VCaP (cell line): Measurements from ENCODE around the gene ROR1.

Source experiments
- H3K27ac ChIP-seq: fragments of 450-650 bp; 2 replicates; pipeline ENCODE4 v1.5.1; 2017
- TF ChIP-seq, protein P1 (sequence below): fragments of 450-650 bp; conservative IDR thresholded peaks from 2 replicates; pipeline ENCODE4 v1.5.1; 2017; ENCODE audit warnings: mild to moderate bottlenecking, moderate library complexity

Gene ROR1

GRCh38 chr1:63866084-63866483 lies 92.3 kb downstream of the ROR1 start:
- TF ChIP-seq, protein P1, sequence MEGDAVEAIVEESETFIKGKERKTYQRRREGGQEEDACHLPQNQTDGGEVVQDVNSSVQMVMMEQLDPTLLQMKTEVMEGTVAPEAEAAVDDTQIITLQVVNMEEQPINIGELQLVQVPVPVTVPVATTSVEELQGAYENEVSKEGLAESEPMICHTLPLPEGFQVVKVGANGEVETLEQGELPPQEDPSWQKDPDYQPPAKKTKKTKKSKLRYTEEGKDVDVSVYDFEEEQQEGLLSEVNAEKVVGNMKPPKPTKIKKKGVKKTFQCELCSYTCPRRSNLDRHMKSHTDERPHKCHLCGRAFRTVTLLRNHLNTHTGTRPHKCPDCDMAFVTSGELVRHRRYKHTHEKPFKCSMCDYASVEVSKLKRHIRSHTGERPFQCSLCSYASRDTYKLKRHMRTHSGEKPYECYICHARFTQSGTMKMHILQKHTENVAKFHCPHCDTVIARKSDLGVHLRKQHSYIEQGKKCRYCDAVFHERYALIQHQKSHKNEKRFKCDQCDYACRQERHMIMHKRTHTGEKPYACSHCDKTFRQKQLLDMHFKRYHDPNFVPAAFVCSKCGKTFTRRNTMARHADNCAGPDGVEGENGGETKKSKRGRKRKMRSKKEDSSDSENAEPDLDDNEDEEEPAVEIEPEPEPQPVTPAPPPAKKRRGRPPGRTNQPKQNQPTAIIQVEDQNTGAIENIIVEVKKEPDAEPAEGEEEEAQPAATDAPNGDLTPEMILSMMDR: no peak
- no peak overlapping the region for H3K27ac ChIP-seq

- H3K27ac ChIP-seq: no peak overlapping the region
- TF ChIP-seq, protein P1: no peak
These were observed 93.8 kb downstream of the ROR1 start for GRCh38 chr1:63867429-63868176.

- TF ChIP-seq, protein P1: no peak
- no peak overlapping the region for H3K27ac ChIP-seq
These were observed 94.5 kb downstream of the ROR1 start for GRCh38 chr1:63868268-63868781.

- no peak overlapping the region for H3K27ac ChIP-seq
- TF ChIP-seq, protein P1: no peak
These were observed 96.3 kb downstream of the ROR1 start for GRCh38 chr1:63870152-63870551.

DNA sequence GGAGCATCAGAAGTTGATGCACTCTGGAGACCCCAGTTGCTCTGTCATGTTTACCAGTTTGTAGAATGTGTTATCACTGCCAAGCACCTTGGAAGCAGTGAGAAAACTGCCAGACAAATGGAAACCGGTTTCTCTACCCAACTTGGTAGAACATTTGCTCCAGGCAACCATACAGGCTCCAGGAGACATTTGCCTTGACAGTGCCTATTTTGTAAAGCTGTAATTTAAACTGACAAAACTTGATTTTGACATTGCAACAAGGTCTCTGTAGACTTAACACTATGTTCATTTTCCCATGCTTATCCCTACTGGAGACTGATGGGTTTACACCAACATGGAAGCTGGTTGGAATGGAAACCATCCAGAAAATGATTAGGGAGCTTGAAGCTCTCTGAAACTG lies 97.6 kb downstream of the ROR1 start:
- no peak overlapping the region for H3K27ac ChIP-seq
- TF ChIP-seq, protein P1: no peak

DNA sequence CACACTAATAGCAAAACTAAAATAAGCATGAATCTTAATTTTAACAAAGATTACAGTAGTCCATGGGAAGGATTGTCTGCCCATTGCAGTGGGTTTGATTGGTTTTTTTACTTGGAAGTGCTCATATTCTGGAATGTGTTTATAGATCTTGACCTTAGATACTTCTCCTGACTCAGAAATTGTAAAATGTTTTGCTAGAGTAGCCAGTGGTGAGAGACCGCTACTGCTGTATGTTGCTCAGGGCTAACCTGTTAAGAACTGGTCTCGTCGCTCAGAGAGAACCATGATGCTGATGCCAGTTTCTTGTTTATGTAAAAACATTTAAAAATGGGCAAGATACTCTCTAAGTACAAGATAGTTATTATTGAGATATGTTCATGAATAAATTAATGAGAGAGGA lies 99.9 kb downstream of the ROR1 start:
- TF ChIP-seq, protein P1: no peak
- H3K27ac ChIP-seq: no peak overlapping the region

DNA sequence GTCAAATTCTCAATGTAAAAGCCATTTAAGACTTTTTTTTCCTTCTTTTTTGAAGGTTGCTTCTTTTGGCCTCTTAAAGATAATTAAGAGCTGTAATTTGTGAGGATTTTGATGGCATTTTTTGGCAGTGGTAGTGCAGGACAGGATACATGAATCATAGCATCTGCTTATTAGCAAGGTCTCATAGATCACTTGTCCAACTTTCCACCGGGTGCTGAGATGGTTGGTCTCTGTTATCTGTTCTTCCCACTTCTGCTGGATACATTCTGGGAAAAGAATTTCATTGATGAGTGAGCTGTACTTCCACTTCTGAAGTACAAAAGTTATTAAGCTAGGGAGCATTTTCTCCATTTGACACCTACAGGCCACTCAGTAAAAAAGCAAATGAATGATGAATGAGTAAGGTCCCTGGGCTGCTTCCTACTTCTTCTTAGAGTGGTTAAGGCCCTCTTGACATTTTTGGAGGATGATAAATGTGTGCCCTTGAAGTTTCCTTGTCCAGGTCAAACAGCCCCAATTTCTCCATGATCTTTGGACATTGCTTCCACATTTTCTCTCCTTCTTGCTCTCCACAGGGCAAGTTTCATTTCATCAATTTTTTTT lies 100.6 kb downstream of the ROR1 start:
- TF ChIP-seq, protein P1: no peak
- H3K27ac ChIP-seq: no peak overlapping the region
